Activated CD4-positive, CD25-positive, alpha-beta regulatory T cell treated with anti-CD3 and anti-CD28 coated beads, Interleukin-2, amount 50 U/mL, for 16 hours (primary cell): ENCODE results near the gene SYCP1.
"Not testable (repeated sequence)": the region's sequence is repeated elsewhere in the genome, so short reads cannot be mapped to it uniquely, and the experiment has no call there.

Experiments used
- DNase-seq: peaks from one replicate; pipeline ENCODE4 v3.0.0-alpha.2; 2020; ENCODE audit warnings: low read depth, low spot score

The SYCP1 gene, protein sequence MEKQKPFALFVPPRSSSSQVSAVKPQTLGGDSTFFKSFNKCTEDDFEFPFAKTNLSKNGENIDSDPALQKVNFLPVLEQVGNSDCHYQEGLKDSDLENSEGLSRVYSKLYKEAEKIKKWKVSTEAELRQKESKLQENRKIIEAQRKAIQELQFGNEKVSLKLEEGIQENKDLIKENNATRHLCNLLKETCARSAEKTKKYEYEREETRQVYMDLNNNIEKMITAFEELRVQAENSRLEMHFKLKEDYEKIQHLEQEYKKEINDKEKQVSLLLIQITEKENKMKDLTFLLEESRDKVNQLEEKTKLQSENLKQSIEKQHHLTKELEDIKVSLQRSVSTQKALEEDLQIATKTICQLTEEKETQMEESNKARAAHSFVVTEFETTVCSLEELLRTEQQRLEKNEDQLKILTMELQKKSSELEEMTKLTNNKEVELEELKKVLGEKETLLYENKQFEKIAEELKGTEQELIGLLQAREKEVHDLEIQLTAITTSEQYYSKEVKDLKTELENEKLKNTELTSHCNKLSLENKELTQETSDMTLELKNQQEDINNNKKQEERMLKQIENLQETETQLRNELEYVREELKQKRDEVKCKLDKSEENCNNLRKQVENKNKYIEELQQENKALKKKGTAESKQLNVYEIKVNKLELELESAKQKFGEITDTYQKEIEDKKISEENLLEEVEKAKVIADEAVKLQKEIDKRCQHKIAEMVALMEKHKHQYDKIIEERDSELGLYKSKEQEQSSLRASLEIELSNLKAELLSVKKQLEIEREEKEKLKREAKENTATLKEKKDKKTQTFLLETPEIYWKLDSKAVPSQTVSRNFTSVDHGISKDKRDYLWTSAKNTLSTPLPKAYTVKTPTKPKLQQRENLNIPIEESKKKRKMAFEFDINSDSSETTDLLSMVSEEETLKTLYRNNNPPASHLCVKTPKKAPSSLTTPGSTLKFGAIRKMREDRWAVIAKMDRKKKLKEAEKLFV

DNA sequence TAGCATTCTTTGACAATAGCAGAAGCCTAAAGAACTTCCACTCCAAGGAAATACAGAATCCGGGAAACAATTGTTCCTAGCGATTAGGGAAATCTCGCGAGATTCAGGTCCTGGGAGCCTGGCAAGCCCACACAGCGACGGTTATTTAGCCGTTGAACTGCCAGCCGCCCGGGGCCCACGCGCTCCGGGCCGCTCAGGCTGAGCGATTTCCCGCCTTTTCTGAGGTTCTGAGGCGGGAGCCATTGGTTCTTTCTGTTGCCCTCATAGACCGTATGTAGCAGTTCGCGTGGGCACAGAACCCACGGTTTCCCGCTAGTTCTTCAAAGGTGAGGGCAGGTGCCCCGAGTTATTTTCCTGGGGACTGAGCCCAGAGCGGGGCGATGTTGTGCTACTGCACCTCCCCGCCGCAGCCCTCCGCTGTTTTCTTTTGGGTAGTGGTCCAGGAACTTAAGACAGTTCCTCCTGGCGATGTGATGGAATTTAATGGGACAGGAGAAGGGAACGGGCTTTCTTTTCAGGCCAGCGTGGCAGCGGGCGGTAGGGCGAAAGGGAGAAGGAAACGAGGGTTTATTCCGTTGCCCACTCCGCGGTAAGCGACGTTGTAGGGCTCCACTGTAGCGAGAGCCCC lies at the start of gene SYCP1:
Gene SYCP1 (plus strand): TSS at position 171 of the 628 bp plus-strand sequence. CDS start 602 bp downstream, outside the sequence.
- no peak for DNase-seq

- DNase-seq, result no peak
These were observed 34.8 kb upstream of the SYCP1 start for GRCh38 chr1:114819869-114820268.

GRCh38 chr1:114820392-114820791 lies 34.3 kb upstream of the SYCP1 start:
- no peak for DNase-seq

DNA sequence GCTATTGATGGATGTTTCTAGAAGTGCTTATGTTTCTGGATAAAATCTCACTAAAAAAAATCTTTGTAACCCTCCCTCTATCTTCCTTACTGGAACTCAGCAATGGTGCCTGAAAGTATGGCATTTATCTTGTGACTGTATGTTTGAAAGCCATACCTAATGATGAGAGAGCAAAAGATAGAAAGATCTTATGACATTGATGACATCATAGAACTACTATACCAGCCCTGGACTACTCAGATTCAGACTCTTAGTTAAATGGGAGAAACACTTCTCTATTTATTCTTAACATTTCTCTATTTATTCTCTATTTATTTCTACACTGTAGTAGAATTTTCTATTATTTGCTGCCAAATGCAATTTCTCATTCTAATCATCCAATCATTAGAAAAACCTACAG lies 32.7 kb upstream of the SYCP1 start:
- DNase-seq, result no peak

DNA sequence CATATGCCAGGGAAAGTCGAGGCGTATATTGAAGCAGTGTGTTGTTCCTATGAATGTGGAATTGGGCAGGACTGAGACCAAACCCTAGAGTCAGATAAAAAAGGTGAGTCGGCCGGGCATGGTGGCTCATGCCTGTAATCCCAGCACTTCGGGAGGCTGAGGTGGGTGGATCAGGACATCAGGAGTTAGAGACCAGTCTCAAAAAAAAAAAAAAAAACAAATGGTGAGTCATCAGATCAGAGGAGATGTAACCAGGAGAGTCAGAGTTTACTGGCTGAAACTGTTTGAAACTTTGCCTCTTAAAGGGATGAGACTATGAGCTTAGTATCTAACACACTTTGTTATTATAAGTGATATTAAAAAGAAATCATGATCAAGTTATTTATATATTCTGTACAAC lies 26.4 kb upstream of the SYCP1 start:
- DNase-seq, result no peak

GRCh38 chr1:114830075-114830474 lies 24.6 kb upstream of the SYCP1 start:
- DNase-seq, result not testable (repeated sequence)

- no peak for DNase-seq
These were observed 23.2 kb upstream of the SYCP1 start for GRCh38 chr1:114831276-114831994.

DNA sequence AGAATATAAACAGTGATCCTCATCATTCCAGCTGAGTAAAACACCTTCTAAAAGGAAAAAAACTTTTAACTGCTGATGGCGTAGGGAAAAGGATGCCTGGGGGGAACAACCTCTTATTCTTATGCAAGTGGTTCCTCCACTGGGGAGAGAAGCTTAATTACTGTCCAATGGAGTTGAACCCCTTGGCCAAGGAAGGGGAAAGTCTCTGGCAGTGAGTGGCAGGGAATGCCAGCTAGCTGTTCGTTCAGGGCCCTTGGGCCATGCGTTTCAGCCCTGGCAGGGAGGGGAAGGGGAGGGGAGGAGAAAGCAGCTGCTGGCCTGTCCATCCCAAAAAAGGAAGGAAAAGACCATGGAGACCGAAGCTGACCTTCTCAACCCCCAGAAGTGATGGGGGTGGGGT lies 22.6 kb upstream of the SYCP1 start:
- no peak for DNase-seq

DNA sequence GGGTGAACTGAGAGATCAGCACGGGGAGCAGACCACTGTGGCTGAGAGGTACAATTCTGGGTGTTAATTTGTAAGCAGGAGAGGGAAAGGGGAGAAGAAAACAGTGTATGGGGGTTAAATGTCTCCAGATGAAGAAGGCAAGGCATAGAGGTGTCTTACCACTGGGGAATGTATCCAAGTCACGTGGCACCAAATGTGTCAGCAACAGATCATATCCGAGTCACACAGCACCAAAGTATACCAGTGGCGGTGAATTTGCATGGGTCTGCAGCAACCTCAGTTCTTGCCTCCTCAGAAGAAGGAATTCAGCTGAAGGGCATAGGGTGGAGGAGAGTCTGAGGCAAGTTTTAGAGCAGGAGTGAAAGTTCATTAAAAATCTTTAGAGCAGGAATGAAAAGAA lies 21.2 kb upstream of the SYCP1 start:
- DNase-seq, result no peak

DNA sequence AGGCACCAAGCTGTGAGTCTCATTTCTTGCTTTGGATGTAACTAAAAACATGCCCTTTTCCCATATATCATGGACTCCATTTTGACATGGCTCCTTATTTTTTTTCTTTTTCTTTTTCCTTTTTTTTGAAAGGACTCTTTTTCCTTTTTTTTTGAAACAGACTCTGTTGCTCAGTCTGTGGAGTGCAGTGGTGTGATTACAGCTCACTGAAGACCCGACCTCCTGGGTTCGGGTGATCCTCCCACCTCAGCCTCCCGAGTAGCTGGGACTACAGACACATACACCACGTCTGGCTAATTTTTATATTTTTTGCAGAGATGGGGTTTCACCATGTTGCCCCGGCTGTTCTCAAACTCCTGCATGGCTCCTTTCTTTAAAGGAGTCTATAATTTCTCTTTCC lies 10.4 kb upstream of the SYCP1 start:
- DNase-seq, result no peak

- no peak for DNase-seq
These were observed 1.1 kb upstream of the SYCP1 start for GRCh38 chr1:114853584-114853983.

DNA sequence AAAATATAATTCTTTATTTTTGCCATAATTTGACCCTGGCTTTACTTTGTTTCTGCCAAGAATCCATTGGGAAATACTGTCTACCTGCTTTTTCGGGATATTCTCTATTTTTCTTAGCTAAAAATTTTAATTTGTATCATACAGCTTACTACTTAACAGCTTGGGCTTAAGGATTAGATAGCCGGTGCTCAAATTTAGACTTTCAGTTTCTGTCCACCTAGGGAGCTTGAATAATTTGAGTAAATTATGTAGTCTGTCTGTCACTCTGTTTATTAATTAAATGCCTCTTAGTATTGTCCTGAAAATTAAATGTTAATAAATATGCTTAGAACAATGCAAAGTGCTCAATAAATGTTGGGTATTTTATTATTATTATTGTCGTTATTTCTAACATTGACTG lies 6.7 kb downstream of the SYCP1 start:
- DNase-seq, result no peak

- no peak for DNase-seq
These were observed 37.7 kb downstream of the SYCP1 start for GRCh38 chr1:114892194-114892918.

DNA sequence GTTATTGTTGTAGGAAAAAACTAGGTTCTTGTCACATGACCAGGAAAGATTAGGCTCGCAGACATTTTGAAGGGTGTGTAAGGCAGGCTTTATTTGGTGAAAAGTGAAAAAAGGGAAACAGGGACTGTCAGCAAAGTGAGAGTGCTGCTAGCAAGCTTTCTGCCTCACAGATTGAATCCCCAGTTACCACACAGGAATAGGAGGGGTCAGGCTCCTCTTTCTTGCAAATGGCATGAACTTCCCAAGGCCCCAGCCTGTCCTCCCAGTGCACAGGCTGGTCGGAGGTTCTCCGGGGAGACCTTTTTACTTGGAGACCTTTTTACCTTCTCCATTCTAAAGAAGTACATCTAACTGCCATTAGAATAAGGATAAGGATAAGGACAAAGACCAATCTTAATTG lies 42.1 kb downstream of the SYCP1 start:
- DNase-seq, result no peak

GRCh38 chr1:114901814-114902213 lies 47.2 kb downstream of the SYCP1 start:
- no peak for DNase-seq

GRCh38 chr1:114902343-114902742 lies 47.7 kb downstream of the SYCP1 start:
- DNase-seq, result no peak

- DNase-seq, result no peak
These were observed 48.8 kb downstream of the SYCP1 start for GRCh38 chr1:114903480-114903879.

GRCh38 chr1:114915720-114916119 lies 61.1 kb downstream of the SYCP1 start:
- DNase-seq, result not testable (repeated sequence)

- no peak for DNase-seq
These were observed 71.9 kb downstream of the SYCP1 start for GRCh38 chr1:114926607-114927006.

DNA sequence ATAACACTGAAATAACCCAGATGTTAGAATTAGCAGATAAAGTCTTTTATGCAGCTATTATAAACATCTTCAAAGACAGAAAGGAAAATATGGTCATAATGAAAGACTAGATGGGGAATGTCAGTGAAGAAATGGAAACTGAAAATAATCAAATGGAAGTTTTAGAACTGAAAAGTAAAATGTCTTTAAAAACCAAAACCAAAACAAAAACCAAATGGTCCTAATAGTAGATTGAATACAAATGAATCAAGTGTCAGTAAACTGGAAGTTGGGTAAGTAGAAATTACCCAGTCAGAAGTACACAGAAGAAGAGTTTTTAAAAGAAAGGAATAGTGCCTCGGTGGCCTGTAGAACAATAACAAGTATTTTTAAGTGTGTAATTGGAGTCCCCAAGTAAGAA lies 72.7 kb downstream of the SYCP1 start:
- DNase-seq, result no peak

DNA sequence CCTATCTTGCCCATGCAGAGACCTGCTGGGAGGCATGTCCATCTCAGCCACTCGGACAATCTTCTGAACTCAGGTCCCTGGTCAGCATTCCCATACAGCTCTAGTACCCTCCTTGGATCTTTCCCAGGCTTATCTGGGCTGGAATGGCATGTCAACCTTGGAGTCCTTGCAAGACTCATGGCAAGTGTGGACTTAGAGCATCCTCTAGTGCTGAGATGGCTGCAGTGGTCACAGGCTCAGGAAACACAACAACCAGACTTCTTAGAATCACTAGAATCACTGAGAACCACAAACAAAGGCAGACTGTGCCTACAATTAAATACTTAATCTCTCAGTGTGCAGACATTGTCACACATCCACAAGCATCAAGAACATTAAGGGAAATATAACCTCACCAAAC lies 101.9 kb downstream of the SYCP1 start:
- DNase-seq, result no peak
